IMR-90 (cell line): Measurements from ENCODE around the gene PEA15. TPM values are rescaled to one million over a fixed set of nuclear protein-coding genes. Genes with fewer than 3 reads are reported as not detected.

Experiments used
- ATAC-seq: fragments of 200-7000 bp; cut with Tn5 transposase; 2 replicates; pipeline ENCODE4 v1.9.1; 2020; ENCODE audit warnings: low read depth, mild to moderate bottlenecking, moderate library complexity
- BruUV-seq: library from RNA; stranded (reverse); fragments of 400-500 nt; replicated peaks from 2 replicates; lab custom pipeline; 2021; lab: Mats Ljungman, UMichigan
- CTCF ChIA-PET: fragments of 300-600 bp; formaldehyde crosslinking; extraction: SDS; loops from one replicate; lab custom pipeline; 2021; ENCODE audit warnings: antibody characterized with exemption; lab: Yijun Ruan, JAX
- POLR2A ChIA-PET: fragments of 300-600 bp; sonication (Branson Sonifier 250); formaldehyde crosslinking; loops from one replicate; lab custom pipeline; 2022; ENCODE audit warnings: antibody characterized with exemption; ENCODE audit not compliant: unreplicated experiment; lab: Charles Lee
- DNase-seq: peaks from one replicate; pipeline ENCODE4 v3.0.0; 2013
- H2AFZ ChIP-seq: replicated peaks from 2 replicates; pipeline ENCODE3; 2013; ENCODE audit warnings: low read length, mild to moderate bottlenecking; ENCODE audit not compliant: poor library complexity
- H2AK5ac ChIP-seq: 2 replicates; pipeline ENCODE4 v1.6.1; 2013; ENCODE audit warnings: low read depth, low read length, inconsistent platforms
- H2AK9ac ChIP-seq: replicated peaks from 2 replicates; pipeline ENCODE3; 2013; ENCODE audit warnings: mild to moderate bottlenecking, low read depth, low read length, moderate library complexity; ENCODE audit not compliant: poor library complexity
- H2BK120ac ChIP-seq: 2 replicates; pipeline ENCODE4 v1.6.1; 2013; ENCODE audit warnings: low read depth, low read length, inconsistent platforms
- H2BK15ac ChIP-seq: 3 replicates; pipeline ENCODE4 v1.6.1; 2013; ENCODE audit warnings: low read depth, low read length, inconsistent platforms
- H2BK20ac ChIP-seq: 2 replicates; pipeline ENCODE4 v1.6.1; 2013; ENCODE audit warnings: low read depth, mild to moderate bottlenecking, inconsistent platforms, low read length, moderate library complexity
- H2BK5ac ChIP-seq: 2 replicates; pipeline ENCODE4 v1.6.1; 2013; ENCODE audit warnings: mild to moderate bottlenecking, low read depth, low read length, inconsistent platforms; ENCODE audit not compliant: poor library complexity, severe bottlenecking
- H3K14ac ChIP-seq: replicated peaks from 2 replicates; pipeline ENCODE4 v1.6.1; 2013; ENCODE audit warnings: low read depth, low read length, inconsistent platforms
- H3K18ac ChIP-seq: 2 replicates; pipeline ENCODE4 v1.6.1; 2013; ENCODE audit warnings: low read depth, low read length, control low read depth
- H3K23ac ChIP-seq: 2 replicates; pipeline ENCODE4 v1.6.1; 2013; ENCODE audit warnings: low read depth, low read length, inconsistent platforms
- H3K27ac ChIP-seq: 2 replicates; pipeline ENCODE4 v1.5.1; 2013; ENCODE audit warnings: mild to moderate bottlenecking, control low read depth, low read length; ENCODE audit not compliant: insufficient read depth
- H3K27me3 ChIP-seq: 2 replicates; pipeline ENCODE4 v1.6.1; 2013; ENCODE audit warnings: low read length; ENCODE audit not compliant: control insufficient read depth, insufficient read depth
- H3K36me3 ChIP-seq: 2 replicates; pipeline ENCODE4 v1.6.1; 2013; ENCODE audit warnings: low read length, mixed read lengths; ENCODE audit not compliant: control insufficient read depth, insufficient read depth
- H3K4ac ChIP-seq: 2 replicates; pipeline ENCODE4 v1.6.1; 2013; ENCODE audit warnings: low read depth, low read length, inconsistent platforms
- H3K4me1 ChIP-seq: 2 replicates; pipeline ENCODE4 v1.6.1; 2013; ENCODE audit warnings: low read length, mixed read lengths; ENCODE audit not compliant: control insufficient read depth, insufficient read depth
- H3K4me2 ChIP-seq: 2 replicates; pipeline ENCODE4 v1.6.1; 2013; ENCODE audit warnings: low read depth, mild to moderate bottlenecking, control low read depth, low read length, moderate library complexity
- H3K4me3 ChIP-seq: 2 replicates; pipeline ENCODE4 v1.5.1; 2013; ENCODE audit warnings: low read depth, mild to moderate bottlenecking, control low read depth, low read length, moderate library complexity; ENCODE audit not compliant: insufficient read depth
- H3K56ac ChIP-seq: 2 replicates; pipeline ENCODE4 v1.6.1; 2013; ENCODE audit warnings: low read length, inconsistent platforms; ENCODE audit not compliant: insufficient read depth; ENCODE audit errors: extremely low read depth
- H3K79me1 ChIP-seq, 2 experiments: 2 replicates each; pipeline ENCODE4 v1.6.1; 2013; ENCODE audit warnings: low read length in 2 of 2, inconsistent platforms in 1 of 2, low read depth in 1 of 2
- H3K9ac ChIP-seq: 2 replicates; pipeline ENCODE4 v1.6.1; 2013; ENCODE audit warnings: low read depth, low read length, control low read depth
- H3K9me1 ChIP-seq: 2 replicates; pipeline ENCODE4 v1.6.1; 2013; ENCODE audit warnings: low read length, inconsistent platforms; ENCODE audit not compliant: insufficient read depth
- H3K9me3 ChIP-seq: 2 replicates; pipeline ENCODE4 v1.6.1; 2013; ENCODE audit warnings: low read length; ENCODE audit not compliant: control insufficient read depth, insufficient read depth
- H4K20me1 ChIP-seq: 2 replicates; pipeline ENCODE4 v1.6.1; 2013; ENCODE audit warnings: low read length, inconsistent platforms; ENCODE audit not compliant: insufficient read depth
- H4K5ac ChIP-seq: 2 replicates; pipeline ENCODE4 v1.6.1; 2013; ENCODE audit warnings: mild to moderate bottlenecking, low read depth, low read length, control low read depth
- H4K8ac ChIP-seq, 2 experiments: 2 replicates each; pipeline ENCODE4 v1.6.1; 2013; ENCODE audit warnings: low read depth in 2 of 2, low read length in 2 of 2, control low read depth in 1 of 2, inconsistent platforms in 1 of 2
- H4K91ac ChIP-seq: 2 replicates; pipeline ENCODE4 v1.6.1; 2013; ENCODE audit warnings: low read depth, low read length, inconsistent platforms; ENCODE audit not compliant: insufficient read depth
- BHLHE40 ChIP-seq: fragments of 150-350 bp; IDR thresholded peaks from 2 replicates; pipeline ENCODE4 v1.6.1; 2016; ENCODE audit warnings: mild to moderate bottlenecking, low read depth, low read length
- CEBPB ChIP-seq: IDR thresholded peaks from 2 replicates; pipeline ENCODE4 v1.6.1; 2012; ENCODE audit warnings: low read depth, low read length, improper control_type of control experiment
- CHD1 ChIP-seq: IDR thresholded peaks from 2 replicates; pipeline ENCODE4 v1.6.1; 2012; ENCODE audit warnings: low read depth, low read length, improper control_type of control experiment
- CTCF ChIP-seq: conservative IDR thresholded peaks from 2 replicates; pipeline ENCODE4 v1.5.1; 2012; ENCODE audit warnings: mild to moderate bottlenecking, low read depth, low read length, improper control_type of control experiment
- ELK1 ChIP-seq: fragments of 150-350 bp; IDR thresholded peaks from 2 replicates; pipeline ENCODE4 v1.6.1; 2016; ENCODE audit warnings: low read depth, mild to moderate bottlenecking, low read length, moderate library complexity, borderline replicate concordance
- FOS ChIP-seq: fragments of 150-350 bp; IDR thresholded peaks from 2 replicates; pipeline ENCODE4 v1.6.1; 2016; ENCODE audit warnings: low read depth, low read length
- MAFK ChIP-seq: IDR thresholded peaks from 2 replicates; pipeline ENCODE4 v1.6.1; 2012; ENCODE audit warnings: low read depth, low read length, improper control_type of control experiment
- MXI1 ChIP-seq: IDR thresholded peaks from 2 replicates; pipeline ENCODE4 v1.6.1; 2012; ENCODE audit warnings: low read depth, mild to moderate bottlenecking, low read length, moderate library complexity, borderline replicate concordance
- NFE2L2 ChIP-seq: fragments of 150-350 bp; IDR thresholded peaks from 2 replicates; pipeline ENCODE4 v1.6.1; 2016; ENCODE audit warnings: low read depth, mild to moderate bottlenecking, low read length
- POLR2A ChIP-seq: IDR thresholded peaks from 2 replicates; pipeline ENCODE4 v1.6.1; 2012; ENCODE audit warnings: mild to moderate bottlenecking, low read depth, low read length
- RAD21 ChIP-seq: IDR thresholded peaks from 2 replicates; pipeline ENCODE4 v1.6.1; 2012; ENCODE audit warnings: low read length, improper control_type of control experiment
- RCOR1 ChIP-seq: IDR thresholded peaks from 2 replicates; pipeline ENCODE4 v1.6.1; 2012; ENCODE audit warnings: mild to moderate bottlenecking, low read length, improper control_type of control experiment; ENCODE audit not compliant: insufficient replicate concordance
- RFX5 ChIP-seq: IDR thresholded peaks from 2 replicates; pipeline ENCODE4 v1.8.0; 2012; ENCODE audit warnings: low read depth, mild to moderate bottlenecking, low read length, moderate library complexity
- SMC3 ChIP-seq: fragments of 150-350 bp; IDR thresholded peaks from 2 replicates; pipeline ENCODE4 v1.6.1; 2016; ENCODE audit warnings: low read depth, mild to moderate bottlenecking, antibody characterized with exemption, low read length, moderate library complexity
- USF2 ChIP-seq: fragments of 150-350 bp; IDR thresholded peaks from 2 replicates; pipeline ENCODE4 v1.6.1; 2017; ENCODE audit warnings: mild to moderate bottlenecking, antibody characterized with exemption, low read length, low read depth
- WGBS, 2 experiments: methylation state at CpG; one replicate each; pipeline versions ENCODE4 v1.1.5 to v1.1.7; 2013; ENCODE audit warnings: missing lambda C conversion rate in 2 of 2; ENCODE audit not compliant: insufficient read length in 1 of 2; ENCODE audit errors: extremely low coverage in 2 of 2; 5-methylcytosine and 5-hydroxymethylcytosine counted together
- dilution Hi-C: fragments of 300-500 bp; cut with HindIII; formaldehyde crosslinking; loops from one replicate; pipeline ENCODE4 v1.14.3; 2018; ENCODE audit warnings: low sequenced_read_pairs; ENCODE audit not compliant: unreplicated experiment
- in situ Hi-C: fragments of 300-500 bp; cut with MboI; formaldehyde crosslinking; loops from 3 replicates; pipeline ENCODE4 v1.14.3; 2019; ENCODE audit warnings: low sequenced_read_pairs, inconsistent platforms, mixed read lengths
- intact Hi-C: fragments of 100-400 bp; cut with micrococcal nuclease; formaldehyde crosslinking; loops from 2 replicates; pipeline ENCODE4 v1.10.0; 2022
- polyA plus RNA-seq, 3 experiments: library from polyadenylated mRNA; depleted of rRNA; stranded (reverse); fragments of >200 nt; gene quantifications; 2 replicates each; pipeline ENCODE4 v1.2.3, GENCODE V29; 2012; ENCODE audit warnings: low replicate concordance in 1 of 3
- total RNA-seq: library from RNA; depleted of rRNA; stranded (reverse); fragments of >200 nt; gene quantifications from 2 replicates; pipeline ENCODE4 v1.2.3, GENCODE V29; 2012

Gene PEA15
- total and polyA plus RNA-seq, 2 of the 4 experiments (the other 2 are of a cell fraction): 296 to 754 TPM

- DNase-seq: no peak
Observed at GRCh38 chr1:160225345-160225744, 20.2 kb downstream of the PEA15 start.

More at GRCh38 chr1:160225345-160225744, 20.2 kb downstream of the PEA15 start:
- intact Hi-C loops (loop anchor here (5.0 kb wide), 1 partner anchor 72 kb away; no protein-coding TSS in a partner anchor), dilution Hi-C loops (no loop called here), in situ Hi-C loops (no loop called here)
- Histone ChIP-seq H2AK9ac (no peak overlapping the region), H3K4me2 (no peak overlapping the region), H3K27ac (no peak overlapping the region), H2BK15ac (no peak overlapping the region), H3K4me3 (no peak overlapping the region), H3K79me1 (peaks cover 0 to 4% of the 10 kb centered on the region in 2 experiments; a peak in 1 of 4 replicates), H3K18ac (no peak overlapping the region), H2AFZ (no peak overlapping the region), H3K4ac (no peak overlapping the region), H2BK5ac (no peak overlapping the region), H4K5ac (no peak overlapping the region), H2BK120ac (no peak overlapping the region), H4K91ac (no peak overlapping the region), H3K9ac (no peak overlapping the region), H3K14ac (no peak overlapping the region), H2AK5ac (no peak overlapping the region), H3K56ac (no peak overlapping the region), H3K9me1 (peaks cover 6% of the 10 kb centered on the region; the same call in 1 of the 2 replicates), H3K23ac (no peak overlapping the region), H3K27me3 (no peaks in the 10 kb centered on the region), H3K36me3 (peaks cover 45% of the 10 kb centered on the region), H3K4me1 (peaks cover 3% of the 10 kb centered on the region; the same call in 1 of the 2 replicates), H4K20me1 (no peaks in the 10 kb centered on the region), H3K9me3 (no peaks in the 10 kb centered on the region), H4K8ac (no peak overlapping the region), H2BK20ac (no peak overlapping the region)
- ChIA-PET POLR2A (no interaction called here), CTCF (interaction anchor here (1.2 to 1.4 kb wide), 2 partner anchors 27 to 32 kb away, joined by 3 to 7 read pairs; no protein-coding TSS in a partner anchor)
- ATAC-seq: no peak
- no CpG with 5 or more reads among the region's 2 CpGs for WGBS, 2 experiments
- TF ChIP-seq MAFK: no peak
- TF ChIP-seq MXI1: no peak
- no peak for TF ChIP-seq CEBPB
- TF ChIP-seq NFE2L2: no peak
- TF ChIP-seq CHD1: no peak
- TF ChIP-seq SMC3: no peak
- no peak for TF ChIP-seq RCOR1
- TF ChIP-seq USF2: no peak
- no peak for TF ChIP-seq FOS
- no peak for TF ChIP-seq CTCF
- no peak for TF ChIP-seq RAD21
- TF ChIP-seq POLR2A: no peak
- TF ChIP-seq BHLHE40: no peak
- TF ChIP-seq ELK1: no peak
- TF ChIP-seq RFX5: no peak
- no TSS peak for BruUV-seq
